Measurements from ENCODE around the gene TMEM232.

TMEM232 gene

GRCh38 chr5:110514030-110514429, 212.4 kb downstream of the TMEM232 start:
- DNase-seq (ENCODE audit: low spot score) = no peak

- DNase-seq (ENCODE audit: low spot score) = no peak
These were observed 214.2 kb downstream of the TMEM232 start for GRCh38 chr5:110512266-110512665.

GRCh38 chr5:110510146-110510545, 216.3 kb downstream of the TMEM232 start:
- no peak for DNase-seq (ENCODE audit: low spot score)

GRCh38 chr5:110507972-110508371, 218.5 kb downstream of the TMEM232 start:
- DNase-seq (ENCODE audit: low spot score) = no peak

GRCh38 chr5:110506378-110506777, 220.1 kb downstream of the TMEM232 start:
- DNase-seq (ENCODE audit: low spot score) = no peak

- no peak for DNase-seq (ENCODE audit: low spot score)
These were observed 230.2 kb downstream of the TMEM232 start for GRCh38 chr5:110496276-110496675.

- no peak for DNase-seq (ENCODE audit: low spot score)
These were observed 234.0 kb downstream of the TMEM232 start for GRCh38 chr5:110492446-110492845.

GRCh38 chr5:110478895-110479294, 247.6 kb downstream of the TMEM232 start:
- peak; percentile 51 for DNase-seq (ENCODE audit: low spot score)

- DNase-seq (ENCODE audit: low spot score) = no peak
These were observed 248.6 kb downstream of the TMEM232 start for GRCh38 chr5:110477911-110478310.

GRCh38 chr5:110476164-110476563, 250.3 kb downstream of the TMEM232 start:
- no peak for DNase-seq (ENCODE audit: low spot score)

- DNase-seq (ENCODE audit: low spot score) = no peak
These were observed 250.9 kb downstream of the TMEM232 start for GRCh38 chr5:110475529-110475928.

- no peak for DNase-seq (ENCODE audit: low spot score)
These were observed 257.0 kb downstream of the TMEM232 start for GRCh38 chr5:110469486-110469885.

GRCh38 chr5:110463106-110463505, 263.4 kb downstream of the TMEM232 start:
- DNase-seq (ENCODE audit: low spot score) = no peak

GRCh38 chr5:110460837-110461236, 265.6 kb downstream of the TMEM232 start:
- DNase-seq (ENCODE audit: low spot score) = no peak

GRCh38 chr5:110458313-110458712, 268.2 kb downstream of the TMEM232 start:
- DNase-seq (ENCODE audit: low spot score) = no peak

- DNase-seq (ENCODE audit: low spot score) = no peak
These were observed 283.6 kb downstream of the TMEM232 start for GRCh38 chr5:110442856-110443255.

GRCh38 chr5:110441035-110441434, 285.4 kb downstream of the TMEM232 start:
- DNase-seq (ENCODE audit: low spot score) = peak; percentile 29

GRCh38 chr5:110440058-110440457, 286.4 kb downstream of the TMEM232 start:
- DNase-seq (ENCODE audit: low spot score) = no peak

GRCh38 chr5:110439296-110439695, 287.2 kb downstream of the TMEM232 start:
- no peak for DNase-seq (ENCODE audit: low spot score)

- DNase-seq (ENCODE audit: low spot score) = no peak
These were observed 291.3 kb downstream of the TMEM232 start for GRCh38 chr5:110435207-110435606.

GRCh38 chr5:110431603-110432002, 294.9 kb downstream of the TMEM232 start:
- DNase-seq (ENCODE audit: low spot score) = no peak

GRCh38 chr5:110414360-110414759, 312.1 kb downstream of the TMEM232 start:
- DNase-seq (ENCODE audit: low spot score) = peak; percentile 10

- peak; percentile 5 for DNase-seq (ENCODE audit: low spot score)
These were observed 312.6 kb downstream of the TMEM232 start for GRCh38 chr5:110413856-110414255.

GRCh38 chr5:110409571-110409970, 316.9 kb downstream of the TMEM232 start:
- DNase-seq (ENCODE audit: low spot score) = no peak

GRCh38 chr5:110402562-110402961, 323.9 kb downstream of the TMEM232 start:
- no peak for DNase-seq (ENCODE audit: low spot score)
